HepG2 (cell line): Measurements from ENCODE around the gene RPS6KB2. TPM values are rescaled to one million over a fixed set of nuclear protein-coding genes. Genes with fewer than 3 reads are reported as not detected.

Experiments used
- ATAC-seq: fragments of 200-7000 bp; cut with Tn5 transposase; 3 replicates; pipeline ENCODE4 v1.9.1; 2020; ENCODE audit warnings: mild to moderate bottlenecking, moderate library complexity
- BruUV-seq: library from RNA; stranded (reverse); fragments of 400-500 nt; replicated peaks from 2 replicates; lab custom pipeline; 2021; lab: Mats Ljungman, UMichigan
- CTCF ChIA-PET: fragments of 300-600 bp; formaldehyde crosslinking; extraction: SDS; loops from one replicate; lab custom pipeline; 2021; ENCODE audit warnings: low total read pairs, inconsistent platforms, low intra/inter-chr PET ratio; lab: Yijun Ruan, JAX
- POLR2A ChIA-PET: fragments of 350-600 bp; sonication (Branson Sonifier 250); formaldehyde crosslinking; loops from one replicate; lab custom pipeline; 2020; ENCODE audit warnings: antibody characterized with exemption, inconsistent platforms; lab: Yijun Ruan, JAX
- DNase-seq: peaks from one replicate; pipeline ENCODE4 v3.0.0-alpha.2; 2015; ENCODE audit warnings: low spot score
- FAIRE-seq: peaks from 3 replicates; lab custom pipeline; 2011; peaks lifted over from hg19 to GRCh38; lab: Jason Lieb, UNC
- H2AFZ ChIP-seq: one replicate; pipeline ENCODE4 v1.6.1; 2011; ENCODE audit warnings: low read length, inconsistent platforms
- H3K27ac ChIP-seq: fragments of 300-600 bp; 3 replicates; pipeline ENCODE4 v1.8.0; 2011; ENCODE audit warnings: mixed run types, mild to moderate bottlenecking, mixed read lengths, low read length, inconsistent platforms; ENCODE audit not compliant: insufficient read depth; ENCODE audit errors: extremely low read length
- H3K27me3 ChIP-seq, 2 experiments: fragments of 200-600 bp in 1 of 2; 2 replicates in 1 of 2; 3 replicates in 1 of 2; pipeline versions ENCODE4 v1.6.0 to v1.8.0; 2011; ENCODE audit warnings: low read length in 2 of 2, mild to moderate bottlenecking in 2 of 2, moderate library complexity in 2 of 2, inconsistent platforms in 1 of 2; ENCODE audit not compliant: insufficient read depth in 2 of 2, control insufficient read depth in 1 of 2
- H3K36me3 ChIP-seq, 2 experiments: fragments of 200-600 bp in 1 of 2; replicated peaks in 1 of 2; 2 replicates in 1 of 2; 3 replicates in 1 of 2; pipeline versions ENCODE4 v1.5.1 to v1.8.0; 2011; ENCODE audit warnings: low read length in 2 of 2, inconsistent platforms in 1 of 2; ENCODE audit not compliant: insufficient read depth in 2 of 2, control insufficient read depth in 1 of 2
- H3K4me1 ChIP-seq: 2 replicates; pipeline ENCODE4 v1.5.1; 2012; ENCODE audit warnings: low read length, inconsistent platforms; ENCODE audit not compliant: insufficient read depth
- H3K4me2 ChIP-seq: 2 replicates; pipeline ENCODE4 v1.6.0; 2011; ENCODE audit warnings: low read depth, low read length, inconsistent platforms
- H3K4me3 ChIP-seq, 3 experiments: fragments of 200-600 bp in 1 of 3; sonication (generic), shearing (Covaris generic) in 1 of 3; replicated peaks in 1 of 3; 2 replicates each; pipeline ENCODE4 v1.5.1; 2011 to 2016; ENCODE audit warnings: low read length in 3 of 3, inconsistent platforms in 2 of 3, low read depth in 2 of 3, mild to moderate bottlenecking in 2 of 3, control low read depth in 1 of 3, mixed read lengths in 1 of 3; ENCODE audit not compliant: insufficient read depth in 1 of 3
- H3K79me2 ChIP-seq: one replicate; pipeline ENCODE4 v1.6.1; 2011; ENCODE audit warnings: low read length, inconsistent platforms; ENCODE audit not compliant: insufficient read depth
- H3K9ac ChIP-seq: 2 replicates; pipeline ENCODE4 v1.6.0; 2011; ENCODE audit warnings: mild to moderate bottlenecking, low read depth, low read length, inconsistent platforms; ENCODE audit not compliant: insufficient read depth
- H3K9me3 ChIP-seq: 2 replicates; pipeline ENCODE4 v1.5.1; 2012; ENCODE audit warnings: mild to moderate bottlenecking, low read length
- H4K20me1 ChIP-seq: 2 replicates; pipeline ENCODE4 v1.6.0; 2011; ENCODE audit warnings: inconsistent platforms, mild to moderate bottlenecking, low read length, moderate library complexity; ENCODE audit not compliant: insufficient read depth
- KDM5A ChIP-seq: fragments of 200-600 bp; sonication (generic); IDR thresholded peaks from 2 replicates; pipeline ENCODE4 v1.7.0; 2018; ENCODE audit warnings: antibody characterized with exemption, mild to moderate bottlenecking, low read length, borderline replicate concordance
- MIXL1 ChIP-seq: IDR thresholded peaks from 2 replicates; pipeline ENCODE4 v1.6.1; 2016
- SNRNP70 ChIP-seq: fragments of 200-400 bp; formaldehyde crosslinking; IDR thresholded peaks from 2 replicates; pipeline ENCODE4 v1.6.1; 2017; ENCODE audit warnings: mild to moderate bottlenecking, low read depth, low read length, moderate library complexity
- TBP ChIP-seq: sonication (generic); formaldehyde crosslinking; IDR thresholded peaks from 2 replicates; pipeline ENCODE4 v1.5.0; 2020; ENCODE audit warnings: missing genetic modification reagents
- TCF7 ChIP-seq: sonication (generic); IDR thresholded peaks from 2 replicates; pipeline ENCODE4 v1.6.1; 2016; ENCODE audit warnings: antibody characterized with exemption, low read depth
- ZNF451 ChIP-seq: sonication (generic); formaldehyde crosslinking; IDR thresholded peaks from 2 replicates; pipeline ENCODE4 v1.5.0; 2020; ENCODE audit warnings: mild to moderate bottlenecking, missing genetic modification reagents
- WGBS: methylation state at CpG from one replicate; pipeline ENCODE4 v1.1.6; 2017; ENCODE audit warnings: low lambda C conversion rate; 5-methylcytosine and 5-hydroxymethylcytosine counted together
- in situ Hi-C: cut with HindIII; loops from 2 replicates; pipeline ENCODE4 v1.10.0; 2017; ENCODE audit warnings: low pct_unique_long_range_greater_than_20kb; ENCODE audit not compliant: extremely low pct_ligation_motif_present
- intact Hi-C: fragments of 100-400 bp; cut with micrococcal nuclease; formaldehyde crosslinking; loops from one replicate; pipeline ENCODE4 v1.10.0; 2022; ENCODE audit not compliant: unreplicated experiment
- polyA plus RNA-seq, 8 experiments: library from polyadenylated mRNA; depleted of rRNA in 3 of 8; stranded (reverse) in 7 of 8; unstranded in 1 of 8; fragments of >200 nt; fragmentation: Illumina TruSeq in 4 of 8; extraction: Trizol in 4 of 8; gene quantifications; 2 replicates each; pipeline versions ENCODE4 v1.2.1 to v1.2.3, GENCODE V29; 2011 to 2016; ENCODE audit warnings: low read depth in 4 of 8, missing spikeins in 1 of 8, mixed read lengths in 1 of 8; ENCODE audit not compliant: insufficient read depth in 1 of 8
- total RNA-seq, 5 experiments: library from RNA; depleted of rRNA; stranded (reverse); fragments of >200 nt; fragmentation: Illumina TruSeq; extraction: Trizol; gene quantifications; 2 replicates each; pipeline ENCODE4 v1.2.3, GENCODE V29; 2016; ENCODE audit warnings: low read depth in 1 of 5
- TF ChIP-seq, protein P1 (sequence below): sonication (generic); formaldehyde crosslinking; IDR thresholded peaks from 2 replicates; pipeline ENCODE4 v1.5.1; 2020; ENCODE audit warnings: mild to moderate bottlenecking, missing genetic modification reagents, moderate library complexity
- TF ChIP-seq, protein P2 (sequence below): sonication (generic); formaldehyde crosslinking; IDR thresholded peaks from 2 replicates; pipeline ENCODE4 v1.4.0; 2020; ENCODE audit warnings: missing genetic modification reagents
- TF ChIP-seq, protein P3 (sequence below): sonication (generic); formaldehyde crosslinking; IDR thresholded peaks from 2 replicates; pipeline ENCODE4 v1.9.0; 2021; ENCODE audit warnings: missing genetic modification reagents, mild to moderate bottlenecking, borderline replicate concordance
- TF ChIP-seq, protein P4 (sequence below): sonication (generic); formaldehyde crosslinking; IDR thresholded peaks from 2 replicates; pipeline ENCODE4 v1.9.0; 2022; ENCODE audit warnings: missing genetic modification reagents, mild to moderate bottlenecking, borderline replicate concordance

The RPS6KB2 gene
- total and polyA plus RNA-seq, 2 of the 13 experiments (the other 11 are each of a cell fraction or from before 2014, with no cell fraction given): 52.9 to 54.8 TPM

DNA sequence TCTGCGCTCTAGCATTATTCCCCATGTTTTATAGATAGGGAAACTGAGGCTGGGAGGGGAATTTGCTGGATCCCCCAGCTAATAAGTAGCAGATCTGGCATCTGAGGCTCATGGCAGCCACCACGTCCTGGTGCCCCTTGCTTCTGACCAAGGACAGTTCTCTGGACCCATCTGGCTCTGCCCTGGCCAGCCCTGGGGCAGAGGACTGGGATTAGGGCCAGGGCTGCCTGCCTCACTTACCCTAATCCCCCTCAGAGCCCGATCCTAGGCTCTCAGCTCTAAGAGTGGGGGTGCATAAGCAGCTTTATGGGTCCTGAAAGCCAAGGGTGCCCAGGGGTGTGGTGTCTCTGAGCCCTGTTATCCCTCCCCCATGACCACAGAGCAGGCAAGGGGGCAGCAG, 26.8 kb downstream of the RPS6KB2 start, which contains the start of gene CABP4:
TSS of gene CABP4 (plus strand) at position 301 of the 400 bp plus-strand sequence. CDS start at position 371, 70 bp downstream.
- H4K20me1 ChIP-seq: no peaks in the 10 kb centered on the region
- TF ChIP-seq, protein P1, sequence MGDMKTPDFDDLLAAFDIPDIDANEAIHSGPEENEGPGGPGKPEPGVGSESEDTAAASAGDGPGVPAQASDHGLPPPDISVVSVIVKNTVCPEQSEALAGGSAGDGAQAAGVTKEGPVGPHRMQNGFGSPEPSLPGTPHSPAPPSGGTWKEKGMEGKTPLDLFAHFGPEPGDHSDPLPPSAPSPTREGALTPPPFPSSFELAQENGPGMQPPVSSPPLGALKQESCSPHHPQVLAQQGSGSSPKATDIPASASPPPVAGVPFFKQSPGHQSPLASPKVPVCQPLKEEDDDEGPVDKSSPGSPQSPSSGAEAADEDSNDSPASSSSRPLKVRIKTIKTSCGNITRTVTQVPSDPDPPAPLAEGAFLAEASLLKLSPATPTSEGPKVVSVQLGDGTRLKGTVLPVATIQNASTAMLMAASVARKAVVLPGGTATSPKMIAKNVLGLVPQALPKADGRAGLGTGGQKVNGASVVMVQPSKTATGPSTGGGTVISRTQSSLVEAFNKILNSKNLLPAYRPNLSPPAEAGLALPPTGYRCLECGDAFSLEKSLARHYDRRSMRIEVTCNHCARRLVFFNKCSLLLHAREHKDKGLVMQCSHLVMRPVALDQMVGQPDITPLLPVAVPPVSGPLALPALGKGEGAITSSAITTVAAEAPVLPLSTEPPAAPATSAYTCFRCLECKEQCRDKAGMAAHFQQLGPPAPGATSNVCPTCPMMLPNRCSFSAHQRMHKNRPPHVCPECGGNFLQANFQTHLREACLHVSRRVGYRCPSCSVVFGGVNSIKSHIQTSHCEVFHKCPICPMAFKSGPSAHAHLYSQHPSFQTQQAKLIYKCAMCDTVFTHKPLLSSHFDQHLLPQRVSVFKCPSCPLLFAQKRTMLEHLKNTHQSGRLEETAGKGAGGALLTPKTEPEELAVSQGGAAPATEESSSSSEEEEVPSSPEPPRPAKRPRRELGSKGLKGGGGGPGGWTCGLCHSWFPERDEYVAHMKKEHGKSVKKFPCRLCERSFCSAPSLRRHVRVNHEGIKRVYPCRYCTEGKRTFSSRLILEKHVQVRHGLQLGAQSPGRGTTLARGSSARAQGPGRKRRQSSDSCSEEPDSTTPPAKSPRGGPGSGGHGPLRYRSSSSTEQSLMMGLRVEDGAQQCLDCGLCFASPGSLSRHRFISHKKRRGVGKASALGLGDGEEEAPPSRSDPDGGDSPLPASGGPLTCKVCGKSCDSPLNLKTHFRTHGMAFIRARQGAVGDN (CRISPR knock-in tag): no peak
- TF ChIP-seq, protein P2, sequence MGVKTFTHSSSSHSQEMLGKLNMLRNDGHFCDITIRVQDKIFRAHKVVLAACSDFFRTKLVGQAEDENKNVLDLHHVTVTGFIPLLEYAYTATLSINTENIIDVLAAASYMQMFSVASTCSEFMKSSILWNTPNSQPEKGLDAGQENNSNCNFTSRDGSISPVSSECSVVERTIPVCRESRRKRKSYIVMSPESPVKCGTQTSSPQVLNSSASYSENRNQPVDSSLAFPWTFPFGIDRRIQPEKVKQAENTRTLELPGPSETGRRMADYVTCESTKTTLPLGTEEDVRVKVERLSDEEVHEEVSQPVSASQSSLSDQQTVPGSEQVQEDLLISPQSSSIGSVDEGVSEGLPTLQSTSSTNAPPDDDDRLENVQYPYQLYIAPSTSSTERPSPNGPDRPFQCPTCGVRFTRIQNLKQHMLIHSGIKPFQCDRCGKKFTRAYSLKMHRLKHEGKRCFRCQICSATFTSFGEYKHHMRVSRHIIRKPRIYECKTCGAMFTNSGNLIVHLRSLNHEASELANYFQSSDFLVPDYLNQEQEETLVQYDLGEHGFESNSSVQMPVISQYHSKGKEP (CRISPR knock-in tag): no peak
- TF ChIP-seq TBP (CRISPR knock-in tag): no peak
- no peak for TF ChIP-seq ZNF451 (CRISPR knock-in tag)
- TF ChIP-seq, protein P3, sequence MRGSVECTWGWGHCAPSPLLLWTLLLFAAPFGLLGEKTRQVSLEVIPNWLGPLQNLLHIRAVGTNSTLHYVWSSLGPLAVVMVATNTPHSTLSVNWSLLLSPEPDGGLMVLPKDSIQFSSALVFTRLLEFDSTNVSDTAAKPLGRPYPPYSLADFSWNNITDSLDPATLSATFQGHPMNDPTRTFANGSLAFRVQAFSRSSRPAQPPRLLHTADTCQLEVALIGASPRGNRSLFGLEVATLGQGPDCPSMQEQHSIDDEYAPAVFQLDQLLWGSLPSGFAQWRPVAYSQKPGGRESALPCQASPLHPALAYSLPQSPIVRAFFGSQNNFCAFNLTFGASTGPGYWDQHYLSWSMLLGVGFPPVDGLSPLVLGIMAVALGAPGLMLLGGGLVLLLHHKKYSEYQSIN (CRISPR knock-in tag): no peak
- no peak for TF ChIP-seq KDM5A
- TF ChIP-seq, protein P4, sequence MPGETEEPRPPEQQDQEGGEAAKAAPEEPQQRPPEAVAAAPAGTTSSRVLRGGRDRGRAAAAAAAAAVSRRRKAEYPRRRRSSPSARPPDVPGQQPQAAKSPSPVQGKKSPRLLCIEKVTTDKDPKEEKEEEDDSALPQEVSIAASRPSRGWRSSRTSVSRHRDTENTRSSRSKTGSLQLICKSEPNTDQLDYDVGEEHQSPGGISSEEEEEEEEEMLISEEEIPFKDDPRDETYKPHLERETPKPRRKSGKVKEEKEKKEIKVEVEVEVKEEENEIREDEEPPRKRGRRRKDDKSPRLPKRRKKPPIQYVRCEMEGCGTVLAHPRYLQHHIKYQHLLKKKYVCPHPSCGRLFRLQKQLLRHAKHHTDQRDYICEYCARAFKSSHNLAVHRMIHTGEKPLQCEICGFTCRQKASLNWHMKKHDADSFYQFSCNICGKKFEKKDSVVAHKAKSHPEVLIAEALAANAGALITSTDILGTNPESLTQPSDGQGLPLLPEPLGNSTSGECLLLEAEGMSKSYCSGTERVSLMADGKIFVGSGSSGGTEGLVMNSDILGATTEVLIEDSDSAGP: no peak
- TF ChIP-seq MIXL1 (CRISPR knock-in tag): no peak
- no peak for TF ChIP-seq TCF7
- no peak for TF ChIP-seq SNRNP70
- ChIA-PET CTCF (no interaction called here), POLR2A (no interaction called here)
- 63% methylated on average over 1 of the region's 3 CpGs for WGBS
- DNase-seq: no peak
- H3K4me1 ChIP-seq: peaks cover 7% of the 10 kb centered on the region
- H3K36me3 ChIP-seq: no peaks in the 10 kb centered on the region
- no peak within 1 kb of the TSS for H3K27ac ChIP-seq
- intact Hi-C loops: no loop called here
- FAIRE-seq: no peak
- H3K27me3 ChIP-seq: peaks cover 16 to 82% of the 10 kb centered on the region in 2 experiments; a peak in 4 of 5 replicates
- no peak within 1 kb of the TSS for H3K4me3 ChIP-seq
- ATAC-seq: no peak
- no peak within 1 kb of the TSS for H3K9ac ChIP-seq
- H3K4me2 ChIP-seq: no peak within 1 kb of the TSS
- BruUV-seq: no TSS peak
- no peaks in the 10 kb centered on the region for H3K9me3 ChIP-seq
- H3K79me2 ChIP-seq: no peaks in the 10 kb centered on the region
- in situ Hi-C loops: no loop called here
- no peak within 1 kb of the TSS for H2AFZ ChIP-seq
